K562 (cell line): ENCODE measurements around the gene SLC16A2. TPM values are rescaled to one million over a fixed set of nuclear protein-coding genes. Genes with fewer than 3 reads are reported as not detected.
A peak's percentile ranks its signal among the peaks of the same experiment; 100 is the strongest.

Experiments used
- ATAC-seq: fragments of 200-7000 bp; cut with Tn5 transposase; 3 replicates; pipeline ENCODE4 v1.9.1; 2020; ENCODE audit warnings: moderate library complexity
- BruUV-seq: library from RNA; stranded (reverse); fragments of 400-500 nt; replicated peaks from 2 replicates; lab custom pipeline; 2021; lab: Mats Ljungman, UMichigan
- CTCF ChIA-PET: fragments of 300-600 bp; formaldehyde crosslinking; extraction: SDS; loops from one replicate; lab custom pipeline; 2021; ENCODE audit warnings: low intra/inter-chr PET ratio; lab: Yijun Ruan, JAX
- POLR2A ChIA-PET: fragments of 300-600, 350-650 bp; sonication (Branson Sonifier 250); formaldehyde crosslinking; extraction: SDS; loops from one replicate; lab custom pipeline; 2021; ENCODE audit warnings: antibody characterized with exemption, inconsistent platforms; lab: Yijun Ruan, JAX
- DNase-seq, 4 experiments: peaks; one replicate each; pipeline versions ENCODE4 v3.0.0 to v3.0.0-alpha.2; 2011 to 2018; ENCODE audit warnings: low spot score in 3 of 4, mixed read lengths in 3 of 4; ENCODE audit errors: extremely low read depth in 1 of 4
- FAIRE-seq: peaks from 2 replicates; lab custom pipeline; 2011; peaks lifted over from hg19 to GRCh38; lab: Jason Lieb, UNC
- H2AFZ ChIP-seq: 2 replicates; pipeline ENCODE4 v1.6.0; 2011; ENCODE audit warnings: low read depth, low read length, control low read depth, inconsistent platforms
- H3K27ac ChIP-seq: fragments of 200-600 bp; 3 replicates; pipeline ENCODE4 v1.8.0; 2011; ENCODE audit warnings: low read depth, mild to moderate bottlenecking, control low read depth, inconsistent platforms, low read length, moderate library complexity, mixed read lengths; ENCODE audit errors: extremely low read depth
- H3K27me3 ChIP-seq, 2 experiments: fragments of 300-600 bp in 1 of 2; 2 replicates in 1 of 2; 3 replicates in 1 of 2; pipeline versions ENCODE4 v1.6.0 to v1.8.0; 2011; ENCODE audit warnings: inconsistent platforms in 2 of 2, low read length in 2 of 2, mild to moderate bottlenecking in 1 of 2, mixed read lengths in 1 of 2, moderate library complexity in 1 of 2; ENCODE audit not compliant: control insufficient read depth in 2 of 2, insufficient read depth in 2 of 2
- H3K36me3 ChIP-seq: fragments of 300-600 bp; 3 replicates; pipeline ENCODE4 v1.8.0; 2011; ENCODE audit warnings: mild to moderate bottlenecking, low read length, inconsistent platforms; ENCODE audit not compliant: control insufficient read depth, insufficient read depth
- H3K4me1 ChIP-seq, 2 experiments: fragments of 200-600 bp in 1 of 2; replicated peaks in 1 of 2; 2 replicates in 1 of 2; 3 replicates in 1 of 2; pipeline versions ENCODE4 v1.5.1 to v1.8.0; 2011; ENCODE audit warnings: inconsistent platforms in 2 of 2, low read length in 2 of 2, mild to moderate bottlenecking in 1 of 2, mixed read lengths in 1 of 2, moderate library complexity in 1 of 2; ENCODE audit not compliant: control insufficient read depth in 2 of 2, insufficient read depth in 2 of 2
- H3K4me2 ChIP-seq: 2 replicates; pipeline ENCODE4 v1.6.1; 2011; ENCODE audit warnings: low read length, control low read depth, inconsistent platforms, mixed read lengths; ENCODE audit not compliant: insufficient read depth
- H3K4me3 ChIP-seq: fragments of 200-600 bp; sonication (generic), shearing (Covaris generic); 2 replicates; pipeline ENCODE4 v1.5.1; 2016; ENCODE audit warnings: control low read depth, inconsistent platforms
- H3K79me2 ChIP-seq: fragments of 200-600 bp; 3 replicates; pipeline ENCODE4 v1.8.0; 2011; ENCODE audit warnings: low read length, inconsistent platforms; ENCODE audit not compliant: control insufficient read depth, insufficient read depth
- H3K9ac ChIP-seq, 2 experiments: 2 replicates each; pipeline versions ENCODE4 v1.6.0 to v1.6.1; 2011; ENCODE audit warnings: low read depth in 2 of 2, low read length in 2 of 2, control low read depth in 1 of 2, inconsistent platforms in 1 of 2, mild to moderate bottlenecking in 1 of 2, mixed read lengths in 1 of 2; ENCODE audit not compliant: insufficient read depth in 1 of 2
- H3K9me1 ChIP-seq: one replicate; pipeline ENCODE4 v1.6.0; 2011; ENCODE audit warnings: inconsistent platforms, mild to moderate bottlenecking, low read length, moderate library complexity; ENCODE audit not compliant: control insufficient read depth, insufficient read depth
- H3K9me3 ChIP-seq: replicated peaks from 2 replicates; pipeline ENCODE4 v1.5.1; 2011; ENCODE audit warnings: low read depth, low read length, inconsistent platforms; ENCODE audit not compliant: control insufficient read depth, insufficient read depth
- H4K20me1 ChIP-seq: replicated peaks from 2 replicates; pipeline ENCODE4 v1.6.1; 2011; ENCODE audit warnings: low read length, inconsistent platforms, mixed read lengths; ENCODE audit not compliant: control insufficient read depth, insufficient read depth
- ARNT ChIP-seq, 2 experiments: fragments of 450-650 bp; IDR thresholded peaks; 2 replicates each; pipeline ENCODE4 v1.6.1; 2016; ENCODE audit warnings: mild to moderate bottlenecking in 1 of 2
- BCL6 ChIP-seq: fragments of 250-450 bp; sonication (Bioruptor Pico); IDR thresholded peaks from 2 replicates; pipeline ENCODE4 v1.4.0; 2020
- BDP1 ChIP-seq: IDR thresholded peaks from 3 replicates; pipeline ENCODE4 v1.6.1; 2011; ENCODE audit not compliant: insufficient read length, insufficient read depth
- CSDE1 ChIP-seq, 2 experiments: fragments of 450-650 bp; IDR thresholded peaks; 2 replicates each; pipeline ENCODE4 v1.6.1; 2016; ENCODE audit warnings: mild to moderate bottlenecking in 1 of 2
- DEAF1 ChIP-seq: fragments of 450-650 bp; formaldehyde crosslinking; IDR thresholded peaks from 2 replicates; pipeline ENCODE4 v1.4.0; 2020; ENCODE audit warnings: mild to moderate bottlenecking, moderate library complexity
- ESRRB ChIP-seq: fragments of 250-450 bp; sonication (Bioruptor Pico); IDR thresholded peaks from 2 replicates; pipeline ENCODE4 v1.5.0; 2020; ENCODE audit warnings: mild to moderate bottlenecking, moderate library complexity, borderline replicate concordance
- MEIS2 ChIP-seq: fragments of 450-650 bp; IDR thresholded peaks from 2 replicates; pipeline ENCODE4 v1.6.1; 2014; ENCODE audit warnings: mild to moderate bottlenecking; ENCODE audit not compliant: partially characterized antibody
- NONO ChIP-seq, 2 experiments: fragments of 200-400 bp in 1 of 2; fragments of 450-650 bp in 1 of 2; formaldehyde crosslinking in 1 of 2; IDR thresholded peaks; 2 replicates each; pipeline ENCODE4 v1.6.1; 2017; ENCODE audit warnings: low read depth in 2 of 2, mild to moderate bottlenecking in 2 of 2, moderate library complexity in 2 of 2, low read length in 1 of 2
- PKNOX1 ChIP-seq: fragments of 450-650 bp; IDR thresholded peaks from 2 replicates; pipeline ENCODE4 v1.6.1; 2016
- RBM15 ChIP-seq: fragments of 200-400 bp; formaldehyde crosslinking; IDR thresholded peaks from 2 replicates; pipeline ENCODE4 v1.6.1; 2018; ENCODE audit warnings: mild to moderate bottlenecking, low read length, moderate library complexity; ENCODE audit not compliant: insufficient read depth
- REST ChIP-seq, 2 experiments: fragments of 450-650 bp; formaldehyde crosslinking in 1 of 2; IDR thresholded peaks; 2 replicates each; pipeline versions ENCODE4 v1.4.0 to v1.6.1; 2014 to 2020; ENCODE audit warnings: mild to moderate bottlenecking in 2 of 2, borderline replicate concordance in 1 of 2, low read depth in 1 of 2
- SMARCA4 ChIP-seq: fragments of 450-650 bp; IDR thresholded peaks from 2 replicates; pipeline ENCODE4 v1.6.1; 2016
- WGBS: fragments of 100-300 bp; shearing (Covaris generic); methylation state at CpG from one replicate; pipeline ENCODE4 v1.1.6; 2016; ENCODE audit warnings: low coverage, mixed read lengths; ENCODE audit not compliant: insufficient coverage; ENCODE audit errors: missing lambda C conversion rate; 5-methylcytosine and 5-hydroxymethylcytosine counted together
- in situ Hi-C: fragments of 300-500 bp; cut with MboI; formaldehyde crosslinking; loops from 4 replicates; pipeline ENCODE4 v1.15.0; 2018; ENCODE audit warnings: inconsistent platforms, mixed read lengths
- intact Hi-C: fragments of 100-400 bp; cut with micrococcal nuclease; formaldehyde crosslinking; loops from 2 replicates; pipeline ENCODE4 v1.14.2; 2022
- polyA plus RNA-seq, 8 experiments: library from polyadenylated mRNA; depleted of rRNA in 4 of 8; stranded (reverse) in 5 of 8; unstranded in 3 of 8; fragments of >200 nt; fragmentation: Nextera tagmentation in 2 of 8; fragmentation: Illumina TruSeq in 1 of 8; extraction: Ambion mirVana in 2 of 8; extraction: Trizol in 1 of 8; gene quantifications; 2 replicates each; pipeline versions ENCODE4 v1.2.1 to v1.2.3, GENCODE V29; 2011 to 2014; ENCODE audit warnings: inconsistent platforms in 1 of 8, missing spikeins in 1 of 8
- total RNA-seq, 7 experiments: library from RNA; depleted of rRNA in 6 of 7; stranded (reverse); fragments of >200 nt in 6 of 7; fragmentation: Illumina TruSeq in 2 of 7; extraction: Trizol in 2 of 7; gene quantifications; 2 replicates each; pipeline versions ENCODE4 v1.2.1 to v1.2.3, GENCODE V29; 2011 to 2021; ENCODE audit warnings: low replicate concordance in 1 of 7

Gene SLC16A2
- total and polyA plus RNA-seq, 9 of the 15 experiments (the other 6 are each of a cell fraction or from before 2014, with no cell fraction given), result 0.07 TPM; not detected in 8

- POLR2A ChIA-PET, result interaction anchor here (0.6 kb wide), 1 partner anchor 431 kb away, joined by 3 read pairs; no protein-coding TSS in a partner anchor
- peak; percentile 42 for FAIRE-seq
- TF ChIP-seq BCL6 (CRISPR knock-in tag) (no peak), REST (IDR thresholded peaks at IDR 0.05; ENCODE audit: borderline replicate concordance) (peak; percentile 39; the same call in 1 of the 2 replicates), REST (CRISPR knock-in tag; IDR thresholded peaks at IDR 0.05; ENCODE audit: low read depth) (no peak), CSDE1 (IDR thresholded peaks at IDR 0.05) (no peak), ESRRB (CRISPR knock-in tag) (no peak), MEIS2 (peak; percentile 8), BDP1 (no peak), ARNT (IDR thresholded peaks at IDR 0.05) (no peak), NONO (IDR thresholded peaks at IDR 0.05; ENCODE audit: low read depth in 2 of 2, low read length in 1 of 2) (no peak), SMARCA4 (no peak), RBM15 (no peak), PKNOX1 (peak; percentile 70), DEAF1 (CRISPR knock-in tag) (no peak)
Observed at GRCh38 chrX:74382613-74383012, 38.7 kb upstream of the SLC16A2 start.

More at GRCh38 chrX:74382613-74383012, 38.7 kb upstream of the SLC16A2 start:
- 5% methylated on average over 2 of the region's 2 CpGs for WGBS
- H3K36me3 ChIP-seq, result no peaks in the 10 kb centered on the region
- in situ Hi-C loops, result no loop called here
- no peaks in the 10 kb centered on the region for H3K79me2 ChIP-seq
- H3K9me1 ChIP-seq, result no peaks in the 10 kb centered on the region
- no peak overlapping the region for H2AFZ ChIP-seq
- CTCF ChIA-PET, result interaction anchor here (1.2 to 2.9 kb wide), 2 partner anchors 168 to 528 kb away, joined by 4 to 12 read pairs; no protein-coding TSS in a partner anchor
- ATAC-seq (peak; percentile 97), DNase-seq (peak; percentile 58 to 64 (median 61))
- no peaks in the 10 kb centered on the region for H3K27me3 ChIP-seq
- no peak overlapping the region for H3K9ac ChIP-seq
- H3K4me3 ChIP-seq, result no peak overlapping the region
- H4K20me1 ChIP-seq, result no peaks in the 10 kb centered on the region
- intact Hi-C loops, result loop anchor here (1.0 to 10.0 kb wide), 3 partner anchors 58 to 526 kb away; no protein-coding TSS in a partner anchor
- no peaks in the 10 kb centered on the region for H3K4me1 ChIP-seq
- H3K27ac ChIP-seq, result no peak overlapping the region
- no TSS peak for BruUV-seq
- no peak overlapping the region for H3K4me2 ChIP-seq
- no peaks in the 10 kb centered on the region for H3K9me3 ChIP-seq
